Suppressor macrophage (primary cell): ENCODE measurements around the gene PRORP.
"Not testable (repeated sequence)": the region's sequence is repeated elsewhere in the genome, so short reads cannot be mapped to it uniquely, and the experiment has no call there.

ENCODE experiments used
- DNase-seq, 4 experiments: peaks; one replicate each; pipeline ENCODE4 v3.0.0-alpha.2; 2020 to 2022
- total RNA-seq, 17 experiments: gene quantifications; one replicate each; lab custom pipeline; 2026; ENCODE audit warnings: mixed read lengths in 6 of 17, inconsistent platforms in 3 of 17; lab: John Stamatoyannopoulos, UW

Gene PRORP
- 2.5 to 12.5 (median 8.6) reads per million in 17 experiments for total RNA-seq

DNA sequence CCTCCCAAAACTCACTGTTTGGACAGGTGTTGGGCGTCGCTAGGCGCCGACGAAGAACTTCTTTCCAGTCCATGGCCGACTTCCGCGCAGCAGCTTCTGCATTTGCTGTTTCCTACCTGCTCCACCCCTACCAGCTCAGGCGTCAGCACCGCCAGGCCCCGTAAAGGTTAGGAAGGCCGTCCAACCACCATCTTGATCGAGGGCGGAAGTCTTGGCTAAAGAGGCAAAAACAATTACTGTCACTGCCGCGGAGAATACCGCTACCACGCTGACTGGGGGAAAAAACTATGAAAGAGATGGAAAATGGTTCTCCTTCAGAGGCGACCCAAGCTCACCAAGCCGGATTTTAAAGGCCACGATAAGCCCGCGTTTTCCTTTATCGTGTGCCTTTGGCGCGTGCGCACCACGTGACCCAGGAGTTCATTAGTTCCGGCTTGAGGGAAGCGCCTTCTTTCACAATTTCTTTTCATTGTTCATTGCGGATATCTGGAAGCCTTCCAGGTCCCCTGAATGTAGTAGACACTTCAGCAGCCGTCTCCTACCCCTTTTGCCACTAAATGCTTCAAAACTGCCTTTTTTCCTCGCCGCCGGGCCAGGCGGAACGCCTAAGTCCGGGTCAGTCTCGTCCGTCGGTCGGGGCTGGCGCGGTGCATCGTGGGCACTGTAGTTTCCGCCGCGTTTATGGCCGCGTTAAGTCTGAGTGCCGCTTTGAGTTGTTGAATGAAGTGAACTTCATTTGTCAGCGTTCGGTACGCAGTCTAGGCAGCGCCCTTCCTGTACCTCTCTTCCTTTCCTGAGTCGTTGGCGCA, at the start of gene PRORP, which contains the start of gene PPP2R3C:
Gene PRORP (plus strand): TSS at position 666 of the 809 bp plus-strand sequence. CDS start 694 bp downstream, outside the sequence.
Gene PPP2R3C (minus strand): TSS at position 104 of the 809 bp plus-strand sequence. CDS start 31 bp downstream, at position 73.
- peak; percentile 89 to 95 (median 92) for DNase-seq

DNA sequence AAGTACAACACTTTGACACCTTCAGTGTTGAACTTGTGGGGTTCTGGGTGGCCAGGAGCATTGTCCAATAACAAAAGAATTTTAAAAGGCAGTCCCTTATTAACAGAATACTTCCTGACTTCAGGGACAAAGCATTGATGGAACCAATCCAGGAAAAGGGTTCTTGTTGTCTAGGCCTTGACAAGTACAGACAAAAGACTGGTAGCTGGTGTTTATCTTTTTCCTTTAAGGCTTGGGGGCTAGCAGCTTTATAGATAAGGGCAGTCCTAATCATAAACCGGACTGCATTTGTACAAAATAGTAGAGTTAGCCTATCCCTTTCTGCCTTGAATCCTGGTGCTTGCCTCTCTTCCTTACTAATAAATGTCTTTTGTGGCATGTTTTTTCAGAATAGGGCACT, 48.9 kb upstream of the PRORP start:
- no peak for DNase-seq

- DNase-seq = no peak
Measured at GRCh38 chr14:35078082-35078481, 44.3 kb upstream of the PRORP start.

DNA sequence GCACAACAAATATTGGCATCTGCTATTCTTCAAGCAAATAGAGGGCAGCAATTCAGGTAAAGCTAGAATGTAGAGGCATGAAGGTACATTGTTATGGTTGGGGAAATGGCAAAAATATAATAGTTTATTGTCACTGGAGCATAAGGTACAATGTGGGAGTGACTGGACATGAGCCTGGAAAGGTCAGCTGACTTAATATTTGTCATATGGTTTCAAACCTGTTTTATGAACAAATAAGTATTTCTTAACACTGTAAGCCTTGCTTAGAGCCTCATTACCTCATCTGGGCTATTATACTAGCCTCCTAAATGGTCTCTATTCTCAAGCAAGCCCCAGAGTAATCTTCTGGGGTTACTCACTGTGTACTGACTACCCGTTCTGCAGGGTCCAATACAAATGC, 42.6 kb upstream of the PRORP start:
- DNase-seq = peak in 2 of 4 experiments; percentile 4 to 21

DNA sequence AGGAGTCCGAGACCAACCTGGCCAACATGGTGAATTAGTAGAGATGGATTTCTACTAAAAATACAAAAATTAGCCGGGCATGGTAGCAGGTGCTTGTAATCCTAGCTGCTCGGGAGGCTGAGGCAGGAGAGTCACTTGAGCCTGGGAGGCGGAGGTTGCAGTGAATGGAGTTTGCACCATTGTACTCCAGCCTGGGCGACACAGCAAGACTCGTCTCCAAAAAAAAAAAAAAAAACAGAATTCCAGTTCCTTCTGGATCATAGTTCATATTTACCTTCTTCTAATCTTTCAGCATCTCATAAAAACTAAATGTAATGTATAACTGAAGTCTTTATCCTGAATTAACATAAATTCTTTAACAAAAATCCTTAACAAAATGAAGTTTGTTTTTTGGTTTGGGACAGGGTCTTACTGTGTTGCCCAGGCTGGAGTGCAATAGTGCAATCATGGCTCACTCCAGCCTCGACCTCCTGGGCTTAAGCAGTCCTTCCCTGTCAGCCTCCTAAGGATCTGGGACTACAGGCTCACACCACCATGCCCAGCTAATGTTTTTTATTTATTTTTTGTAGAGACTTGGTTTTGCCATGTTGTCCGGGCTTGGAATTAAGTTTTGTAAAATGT, 38.7 kb upstream of the PRORP start:
- DNase-seq = no peak

DNA sequence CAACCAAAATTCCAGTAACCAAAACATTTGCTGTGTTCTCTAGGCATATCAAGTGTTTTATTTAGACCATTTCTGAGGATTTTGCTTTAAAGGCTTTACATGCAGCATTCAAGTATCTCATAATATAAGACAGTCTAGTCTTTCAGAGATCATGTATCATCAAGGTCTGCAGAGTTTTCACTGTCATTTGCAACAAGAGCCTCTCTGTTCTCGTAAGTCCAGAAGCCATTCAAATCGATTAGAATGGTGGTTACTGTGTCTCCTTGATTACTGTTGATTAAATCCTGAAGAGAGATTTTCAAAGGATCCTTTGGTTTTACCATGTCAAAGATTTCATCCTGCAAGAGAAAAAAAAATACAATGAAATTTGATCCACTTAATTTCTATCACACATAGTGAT, 36.9 kb upstream of the PRORP start:
- DNase-seq = no peak

- DNase-seq = no peak
Measured at GRCh38 chr14:35088514-35088913, 33.8 kb upstream of the PRORP start.

- DNase-seq = not testable (repeated sequence)
Measured at GRCh38 chr14:35094645-35095044, 27.7 kb upstream of the PRORP start.

DNA sequence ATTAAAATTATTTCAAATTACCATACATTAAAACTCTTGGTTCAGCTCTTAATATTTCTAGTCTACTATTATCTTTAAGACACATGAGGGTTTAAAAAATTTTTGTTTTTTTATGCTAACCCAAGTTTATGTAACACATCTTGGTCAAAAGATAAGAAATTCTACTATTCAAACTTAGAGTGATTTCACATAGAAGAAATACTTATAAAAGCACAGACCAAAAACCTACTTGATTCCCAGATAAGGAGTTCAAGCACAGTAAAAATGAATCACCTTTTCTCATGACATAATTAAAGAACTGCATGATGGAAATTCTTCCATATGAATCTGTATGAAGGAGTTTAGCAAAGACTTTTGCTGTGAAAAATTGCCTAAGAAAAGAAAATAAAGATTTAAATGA, 14.5 kb upstream of the PRORP start:
- DNase-seq = no peak

DNA sequence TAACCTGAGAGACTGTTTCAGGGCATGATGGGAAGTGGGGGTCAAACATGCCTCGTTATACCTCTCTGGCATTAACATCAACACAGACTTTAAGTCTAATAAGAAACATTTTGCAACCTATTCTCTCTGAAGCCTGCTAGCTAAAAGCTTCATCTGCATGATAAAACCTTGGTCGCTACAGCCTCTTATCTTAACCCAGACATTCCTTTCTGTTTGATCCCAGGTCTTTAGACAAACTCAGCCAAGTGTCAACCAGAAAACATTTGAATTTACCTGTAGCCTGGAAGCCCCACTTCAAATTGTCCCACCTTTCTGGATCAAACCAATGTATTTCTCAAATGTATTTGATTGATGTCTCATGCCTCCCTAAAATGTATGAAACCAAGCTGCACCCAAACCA, 9.7 kb upstream of the PRORP start:
- no peak for DNase-seq

DNA sequence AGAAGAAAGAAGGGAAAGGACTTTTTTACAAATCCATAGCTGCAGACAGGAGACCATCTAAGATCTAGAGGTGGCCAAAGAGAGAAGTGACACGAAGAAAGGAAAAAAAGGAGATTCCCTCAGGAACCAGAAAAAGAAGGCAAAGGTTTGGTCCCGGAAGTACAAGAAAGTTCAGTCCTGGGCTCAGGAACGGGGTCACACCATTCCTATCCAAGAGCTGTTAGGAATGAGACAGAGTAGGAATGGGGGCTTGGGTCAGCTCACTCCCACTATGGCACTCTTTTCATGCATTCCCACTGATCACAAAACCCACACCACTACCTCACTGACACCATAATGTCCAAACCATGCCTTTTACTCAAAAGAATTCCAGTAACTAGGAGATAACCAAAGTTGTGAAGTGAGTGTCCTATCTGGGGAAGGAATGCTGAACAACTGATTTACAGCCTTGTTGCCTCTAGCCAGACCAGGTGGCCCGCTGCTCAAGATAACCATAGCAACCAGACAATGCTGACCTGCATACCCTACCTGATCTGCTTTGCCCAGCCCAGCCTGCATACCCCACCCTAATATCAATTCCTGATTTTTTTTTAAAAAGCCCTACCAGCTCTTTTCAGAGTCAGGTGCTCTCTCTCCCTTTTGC, 8.9 kb upstream of the PRORP start:
- no peak for DNase-seq

- no peak for DNase-seq
Measured at GRCh38 chr14:35114036-35114435, 8.3 kb upstream of the PRORP start.

- no peak for DNase-seq
Measured at GRCh38 chr14:35116242-35116641, 6.1 kb upstream of the PRORP start.

DNA sequence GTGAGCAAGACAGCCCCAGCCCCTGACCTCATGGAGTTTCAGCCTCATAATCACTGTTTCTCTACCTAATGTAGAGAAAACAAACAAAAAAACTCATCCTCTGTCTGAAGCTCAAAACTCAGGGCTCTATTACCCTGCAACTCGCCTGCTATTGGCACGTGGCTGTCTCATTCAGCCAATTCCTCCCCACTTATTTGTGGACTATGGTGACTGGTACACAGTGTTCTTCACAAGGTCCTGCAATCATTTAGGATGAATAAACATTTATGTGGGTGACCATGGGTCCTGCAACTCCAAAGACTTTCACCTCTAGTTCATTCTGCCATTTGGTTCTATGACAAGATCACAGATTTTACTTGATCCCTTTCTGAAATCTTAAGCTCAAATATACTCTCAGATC, 5.2 kb upstream of the PRORP start:
- DNase-seq = no peak

DNA sequence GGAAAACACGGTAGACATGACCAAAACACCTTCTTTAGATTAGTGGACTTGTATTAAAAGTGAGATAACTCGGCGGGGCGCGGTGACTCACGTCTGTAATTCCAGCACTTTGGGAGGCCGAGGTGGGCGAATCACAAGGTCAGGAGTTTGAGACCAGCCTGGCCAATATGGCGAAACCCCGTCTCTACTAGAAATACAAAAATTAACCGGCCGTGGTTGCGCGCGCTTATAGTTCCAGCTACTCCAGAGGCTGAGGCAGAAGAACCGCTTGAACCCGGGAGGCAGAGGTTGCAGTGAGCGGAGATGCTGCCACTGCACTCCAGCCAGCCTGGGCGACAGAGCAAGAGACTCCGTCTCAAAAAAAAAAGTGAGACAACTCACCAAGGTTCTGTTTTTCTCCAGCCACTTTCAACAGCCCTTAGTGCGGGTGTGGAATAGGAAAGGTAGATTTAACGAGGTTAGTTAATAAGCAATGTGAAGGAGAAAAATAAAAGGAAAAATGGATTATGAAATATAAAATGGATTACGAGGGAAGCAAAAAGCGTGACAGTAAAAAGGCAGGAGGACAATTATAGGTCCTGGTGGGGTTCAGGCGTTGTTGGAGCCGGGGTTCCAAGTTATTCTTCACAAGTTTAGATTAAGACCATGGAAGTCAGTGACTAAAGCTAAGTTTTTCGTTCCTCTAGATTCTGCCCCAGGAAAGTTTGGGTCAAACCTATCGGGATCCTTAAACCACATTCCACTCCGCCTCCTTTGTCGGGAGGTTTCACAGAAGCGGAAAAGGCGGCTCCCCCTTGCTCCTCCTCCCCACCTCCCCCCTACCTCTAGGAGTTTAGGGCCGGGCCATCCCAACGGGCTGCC, 1.1 kb upstream of the PRORP start:
- DNase-seq = peak in 1 of 4 experiments; percentile 37

DNA sequence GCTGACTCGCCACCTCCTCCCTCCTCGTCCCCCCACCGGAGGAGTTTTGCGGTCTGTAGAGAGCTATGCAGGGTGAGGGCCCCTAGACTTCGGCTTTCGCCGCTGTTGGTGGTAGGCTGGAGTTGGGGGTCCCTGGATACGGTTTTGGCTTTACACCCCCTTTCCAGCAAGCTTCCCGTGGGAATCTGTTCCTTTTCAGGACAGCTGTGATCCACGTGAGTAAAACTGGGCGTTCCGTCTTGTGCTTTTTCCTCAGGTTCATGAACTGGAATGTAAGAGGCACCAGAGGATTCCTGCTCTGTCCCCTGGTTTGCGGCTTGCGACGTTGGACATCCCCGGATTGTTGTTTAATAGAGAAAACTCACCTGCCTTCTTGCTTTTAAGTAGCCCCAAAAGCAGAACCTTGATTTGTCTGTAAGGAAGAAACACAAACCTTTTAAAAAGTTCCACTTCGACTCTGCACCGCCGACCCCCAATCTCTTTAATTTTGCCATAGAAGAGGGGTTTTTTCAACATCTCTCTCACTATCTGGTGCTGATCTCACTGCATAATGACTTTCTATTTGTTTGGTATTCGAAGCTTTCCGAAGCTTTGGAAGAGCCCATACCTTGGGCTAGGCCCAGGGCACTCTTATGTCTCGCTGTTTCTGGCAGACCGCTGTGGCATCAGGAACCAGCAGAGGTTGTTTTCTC, 490 bp downstream of the PRORP start:
- DNase-seq = peak in 3 of 4 experiments; percentile 11 to 52 (median 38)

DNA sequence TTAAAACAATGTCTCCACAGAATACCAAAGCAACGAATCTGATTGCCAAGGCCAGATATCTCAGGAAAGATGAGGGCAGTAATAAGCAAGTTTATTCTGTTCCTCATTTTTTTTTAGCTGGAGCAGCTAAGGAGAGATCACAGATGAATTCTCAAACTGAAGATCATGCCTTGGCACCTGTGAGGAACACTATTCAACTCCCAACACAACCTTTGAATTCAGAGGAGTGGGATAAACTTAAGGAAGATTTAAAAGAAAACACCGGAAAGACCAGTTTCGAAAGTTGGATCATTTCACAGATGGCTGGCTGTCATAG, 994 bp downstream of the PRORP start:
- peak in 2 of 4 experiments; percentile 9 to 13 for DNase-seq

- no peak for DNase-seq
Measured at GRCh38 chr14:35124127-35124526, 1.8 kb downstream of the PRORP start.

- no peak for DNase-seq
Measured at GRCh38 chr14:35133542-35134328, 11.4 kb downstream of the PRORP start.

DNA sequence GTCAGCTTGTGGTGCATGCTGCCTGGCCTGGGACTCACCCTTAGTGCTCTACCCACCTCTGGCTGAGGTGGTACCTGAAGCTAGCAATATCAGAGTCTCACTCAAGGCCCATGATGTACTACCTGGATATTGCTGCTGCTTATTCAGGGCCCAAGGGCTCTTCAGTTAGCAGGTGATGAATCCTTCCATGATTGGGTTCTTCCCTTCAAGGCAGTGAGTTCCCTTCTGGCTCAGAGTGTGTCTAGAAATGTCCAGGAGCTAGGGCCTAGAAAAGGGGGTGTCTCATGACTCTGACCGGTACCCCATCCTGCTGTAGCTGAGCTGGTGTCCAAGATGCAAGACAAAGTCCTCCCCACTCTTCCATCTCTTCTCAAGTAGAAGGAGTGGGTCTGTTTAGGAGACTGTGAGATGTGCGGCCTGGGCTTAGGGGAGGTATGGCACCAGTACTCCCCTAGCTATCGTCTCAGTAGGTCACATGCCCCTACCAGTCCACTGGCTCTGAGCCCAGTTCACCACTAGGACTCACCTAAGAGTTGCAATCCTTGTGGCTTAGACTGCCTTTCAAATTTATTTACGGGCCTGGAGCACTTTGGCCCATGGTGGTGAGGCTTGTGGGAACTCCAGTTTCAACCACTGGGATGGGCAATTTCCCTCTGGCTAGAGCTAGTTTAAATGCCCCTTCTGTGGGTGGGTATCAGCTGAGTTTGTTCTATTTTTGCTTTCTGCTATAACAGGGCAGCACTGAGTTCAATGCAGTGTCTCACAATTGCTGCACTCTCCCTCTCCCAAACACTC, 12.2 kb downstream of the PRORP start:
- DNase-seq = peak in 1 of 4 experiments; percentile 8
